ELR (cell line): ENCODE measurements around the gene NR5A1.

Source experiments
- DNase-seq: peaks from one replicate; pipeline ENCODE4 v3.0.0-alpha.2; 2015; ENCODE audit warnings: low read depth

The NR5A1 gene

DNA sequence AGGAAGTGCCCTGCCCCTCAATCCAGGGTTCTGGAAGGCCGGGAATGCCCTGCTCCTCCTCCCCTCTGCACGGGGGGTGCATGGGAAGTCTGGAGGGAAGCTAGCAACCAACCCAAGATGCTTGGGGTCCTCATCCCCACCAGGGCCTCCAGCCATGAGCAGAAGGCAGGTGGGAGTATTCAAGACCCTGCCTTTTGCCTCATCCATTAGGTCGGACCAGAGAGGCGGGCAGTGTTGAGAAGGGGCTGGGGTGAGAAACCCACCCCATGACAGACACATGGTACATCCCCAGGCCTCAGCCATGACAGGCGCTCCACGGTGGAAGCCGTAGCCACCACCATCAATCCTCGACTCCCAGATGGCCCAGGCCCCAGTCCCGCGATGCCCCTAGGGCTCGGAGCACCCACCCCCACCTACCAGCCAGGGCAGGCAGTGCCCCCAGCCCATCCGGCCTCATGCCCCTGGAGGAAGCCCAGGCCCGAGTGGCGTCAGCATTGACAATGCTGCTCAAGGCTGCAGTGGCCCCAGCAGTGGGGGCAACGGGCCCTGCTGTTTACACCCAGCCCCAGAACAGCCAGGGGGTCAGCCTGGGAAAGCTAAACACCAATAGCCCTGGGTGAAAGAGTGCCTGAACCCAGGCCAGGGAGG lies 8.6 kb downstream of the NR5A1 start:
- DNase-seq = no peak

DNA sequence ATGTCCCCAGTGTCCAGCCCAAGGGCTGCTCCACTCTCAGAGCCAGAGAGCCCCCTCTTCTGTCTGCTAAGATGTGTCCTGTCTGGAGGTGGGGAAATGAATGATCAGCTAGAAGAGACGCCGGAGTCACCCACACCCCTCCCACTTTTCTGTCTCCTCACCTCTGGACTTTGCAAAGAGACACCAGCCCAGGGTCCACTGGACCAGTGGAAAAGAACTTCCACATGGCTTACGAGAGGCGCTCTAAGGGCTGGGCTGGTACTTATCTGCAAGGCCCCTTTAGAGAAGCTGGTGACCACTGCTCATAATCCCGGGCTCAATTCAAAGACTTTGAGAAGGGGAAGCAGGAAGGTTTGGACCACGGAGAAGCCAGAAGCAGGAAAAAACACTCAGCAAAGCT lies 9.2 kb downstream of the NR5A1 start:
- DNase-seq = no peak

DNA sequence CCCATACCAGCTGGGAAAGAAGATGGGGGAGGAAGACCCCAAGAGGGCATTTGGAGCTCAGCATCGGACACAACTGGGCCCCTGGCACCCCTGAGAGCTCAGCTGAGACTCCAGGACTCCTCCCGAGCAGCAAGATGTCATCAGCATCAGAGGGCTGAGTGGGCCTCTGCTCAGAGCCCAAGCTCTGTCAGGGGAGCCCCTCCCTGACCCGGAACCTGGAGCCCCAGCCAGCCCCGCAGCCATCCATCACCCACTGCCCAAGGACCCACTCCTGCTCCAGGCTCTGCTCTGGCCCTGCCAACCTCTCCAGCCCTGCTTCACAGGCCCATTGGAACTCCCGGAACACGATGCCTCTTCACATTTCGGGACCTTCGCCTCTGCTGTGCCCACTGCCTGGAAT lies 9.8 kb downstream of the NR5A1 start:
- DNase-seq = no peak

DNA sequence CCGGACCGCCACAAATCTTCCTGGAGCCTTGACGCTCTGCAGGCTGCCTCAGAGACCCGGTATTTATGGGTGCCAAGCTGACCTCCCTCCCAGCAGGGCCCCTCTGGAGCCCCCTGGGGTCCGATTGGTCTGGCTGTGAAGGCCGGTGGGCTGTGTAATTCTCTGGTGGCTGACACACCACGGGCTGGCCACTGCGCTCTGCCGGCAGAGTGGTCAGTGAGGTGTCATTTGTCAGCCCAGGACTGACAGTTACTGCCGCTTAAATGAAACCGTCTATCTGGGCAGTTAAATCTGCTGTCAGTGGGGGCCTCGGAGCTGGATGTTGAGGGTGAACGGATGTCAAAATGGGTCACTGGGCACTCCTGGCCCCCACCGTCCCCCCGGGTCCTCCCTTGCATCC lies 10.7 kb downstream of the NR5A1 start:
- no peak for DNase-seq

DNA sequence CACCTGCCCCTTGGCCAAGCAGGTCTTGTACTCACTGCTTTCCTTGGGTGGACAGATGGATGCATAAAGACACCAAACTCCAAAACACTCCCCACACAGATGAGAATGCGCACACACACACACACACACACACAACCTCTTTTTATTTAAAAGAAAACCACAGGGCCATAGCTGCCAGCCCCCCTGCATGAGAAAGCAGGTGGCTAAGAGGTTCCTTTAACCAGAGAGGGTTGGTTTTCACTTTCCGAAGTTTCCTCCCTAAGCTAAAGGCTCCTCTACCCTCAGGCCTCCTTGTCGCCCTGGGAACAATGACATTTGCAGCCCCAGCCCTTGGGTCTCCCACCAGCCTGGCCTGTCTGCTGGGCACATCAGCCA lies 11.1 kb downstream of the NR5A1 start:
- no peak for DNase-seq

DNA sequence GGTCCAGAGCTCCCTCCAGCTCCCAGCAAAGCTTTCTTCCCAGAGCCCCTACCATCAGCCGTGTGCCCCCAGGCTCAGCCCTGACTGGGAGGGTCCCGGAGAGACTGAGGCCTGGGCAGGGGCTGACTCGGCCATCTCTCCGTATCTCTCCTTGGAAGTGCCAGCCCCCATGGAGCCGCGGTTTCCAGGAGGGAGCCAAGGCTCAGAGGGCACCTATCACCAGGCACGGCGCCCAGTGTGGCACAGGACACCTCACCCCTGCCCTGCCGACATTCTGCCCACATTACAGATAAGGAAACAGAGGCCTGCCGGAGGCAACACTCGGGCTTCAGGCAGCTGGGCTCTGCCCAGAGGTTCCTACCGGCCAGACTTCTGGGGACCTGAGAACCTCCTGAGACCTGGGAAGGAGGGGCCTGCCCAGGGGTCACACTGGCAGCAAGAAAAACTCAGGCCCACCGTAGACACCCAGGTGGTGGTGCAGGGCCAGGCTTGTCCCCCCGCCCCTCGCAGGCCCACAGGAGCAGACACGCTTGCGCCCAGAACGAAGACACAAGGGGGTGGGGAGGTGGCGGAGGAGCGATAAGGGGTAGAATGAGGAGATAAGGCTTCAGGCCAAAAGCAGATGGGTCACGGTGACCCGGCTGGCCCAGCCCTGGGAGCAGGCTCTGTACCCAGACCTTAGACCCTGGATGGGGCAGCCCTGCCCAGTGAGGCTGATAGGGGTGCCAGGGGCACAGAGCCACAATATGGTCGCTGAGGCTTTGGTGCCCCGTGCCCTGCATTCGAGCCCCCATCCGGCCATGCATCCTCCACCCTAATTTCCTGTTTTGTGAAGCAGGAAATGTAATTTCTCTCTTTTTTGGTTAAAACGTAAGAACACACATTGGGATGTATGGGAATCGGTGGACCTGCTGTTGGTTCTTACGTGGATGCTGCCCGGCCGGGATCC lies 11.8 kb downstream of the NR5A1 start:
- no peak for DNase-seq

DNA sequence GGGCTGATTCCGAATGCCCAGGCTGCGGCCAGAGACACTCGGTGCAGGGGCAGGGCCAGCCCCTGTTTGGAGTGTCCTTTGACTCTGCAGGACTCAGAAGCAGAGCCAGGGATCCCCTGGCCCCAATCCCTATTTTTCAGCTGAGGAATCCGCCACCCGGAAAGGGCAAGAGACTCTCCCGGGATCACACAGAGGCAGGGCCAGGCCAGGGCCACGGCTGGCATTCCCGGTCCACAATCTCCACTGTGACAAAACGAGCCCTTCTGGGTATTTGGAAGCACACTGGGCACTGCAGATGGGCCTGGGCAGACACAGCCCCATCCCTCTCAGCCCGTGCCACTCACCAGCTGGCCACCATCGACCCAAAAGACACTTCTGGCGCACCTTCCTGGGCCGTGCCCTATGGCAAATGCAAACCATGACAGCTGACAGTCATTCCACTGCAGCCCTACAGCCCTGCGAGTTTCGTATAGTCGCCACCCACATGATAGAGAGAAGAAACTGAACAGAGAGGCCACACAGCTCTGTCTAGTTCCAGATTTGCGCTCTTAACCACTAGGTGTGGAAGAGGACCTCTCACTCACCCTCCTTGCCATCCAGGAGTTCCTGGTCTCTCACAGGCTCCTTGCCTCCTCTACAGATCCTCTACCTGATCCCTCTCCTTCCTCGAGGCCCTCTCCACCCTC lies 13.3 kb downstream of the NR5A1 start:
- DNase-seq = no peak

DNA sequence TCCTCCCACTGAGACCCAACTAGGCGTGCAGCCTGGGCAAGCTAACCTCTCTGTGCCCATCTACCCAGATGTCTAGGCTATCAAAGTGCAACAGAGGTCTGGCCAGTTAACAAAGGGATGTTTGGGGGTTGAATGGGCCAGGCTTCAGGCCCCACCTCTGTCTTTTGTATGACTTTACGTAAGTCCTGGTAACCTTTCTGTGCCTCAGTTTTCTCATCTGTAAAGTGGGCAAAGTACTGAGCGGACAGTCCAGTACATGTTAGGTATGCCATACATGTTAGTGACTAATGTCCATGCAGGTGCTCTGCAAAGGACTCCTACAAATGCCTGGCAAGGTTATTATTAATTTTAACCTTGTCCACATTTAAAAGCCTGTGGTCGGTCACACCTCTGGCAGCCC lies 14.0 kb downstream of the NR5A1 start:
- no peak for DNase-seq

DNA sequence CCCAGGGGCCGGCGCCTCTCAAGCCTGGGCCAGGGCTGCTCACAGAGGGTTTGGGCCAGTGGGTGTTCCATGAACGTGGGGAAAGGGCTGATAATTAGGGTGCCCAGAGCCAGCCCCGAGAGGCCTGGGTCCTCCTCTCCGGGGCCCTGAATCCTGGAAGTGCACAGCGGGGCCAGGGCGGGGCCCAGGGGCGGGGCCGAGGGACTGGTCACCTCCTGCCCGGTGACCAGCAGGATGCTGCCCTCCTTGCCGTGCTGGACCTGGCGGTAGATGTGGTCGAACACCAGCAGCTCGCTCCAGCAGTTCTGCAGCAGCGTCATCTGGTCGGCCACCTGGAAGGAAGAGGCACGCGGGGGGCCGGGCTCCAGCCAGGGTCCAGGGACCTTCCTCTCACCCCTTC lies 14.4 kb downstream of the NR5A1 start:
- no peak for DNase-seq

DNA sequence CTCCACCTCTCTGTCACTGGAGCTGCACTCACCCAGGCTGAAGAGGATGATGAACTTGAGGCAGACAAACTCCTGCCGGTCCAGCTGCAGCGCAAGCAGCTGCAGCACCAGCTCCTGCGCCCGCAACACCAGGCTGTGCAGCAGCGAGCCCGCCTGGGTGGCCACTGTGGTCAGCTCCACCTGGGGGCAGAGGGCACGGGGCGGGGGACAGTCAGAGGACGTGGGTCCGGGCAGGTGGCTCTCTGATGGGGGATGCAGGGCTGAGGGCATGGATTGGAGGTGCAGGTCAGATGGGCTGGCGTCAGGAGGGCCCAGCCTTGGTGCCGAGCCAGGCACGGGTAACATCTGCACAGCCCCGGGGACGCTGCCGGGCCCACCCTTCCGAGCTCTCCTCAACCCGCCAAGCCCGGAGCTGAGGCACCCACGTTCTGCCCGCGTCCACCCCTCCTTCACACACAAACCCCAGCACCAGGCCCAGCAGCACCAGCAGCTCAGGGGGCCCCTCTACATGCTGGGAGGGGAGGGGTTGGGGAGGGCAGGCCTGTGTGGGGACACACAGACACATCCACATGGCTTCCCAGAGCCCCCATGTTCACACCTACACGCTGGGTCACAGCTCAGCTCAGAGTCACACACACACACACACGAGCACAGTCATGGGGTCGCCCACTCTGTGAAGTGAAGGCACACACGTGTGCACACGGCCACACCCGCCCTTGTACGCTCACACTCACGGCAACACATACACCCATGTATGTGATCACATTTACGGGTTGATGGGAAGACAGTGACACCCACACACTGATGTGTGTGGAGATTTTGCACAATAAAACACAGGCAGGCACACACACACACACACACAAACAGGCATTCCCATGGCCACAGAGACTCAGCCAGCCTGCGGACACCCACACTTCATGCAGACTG lies 15.9 kb downstream of the NR5A1 start:
- no peak for DNase-seq

DNA sequence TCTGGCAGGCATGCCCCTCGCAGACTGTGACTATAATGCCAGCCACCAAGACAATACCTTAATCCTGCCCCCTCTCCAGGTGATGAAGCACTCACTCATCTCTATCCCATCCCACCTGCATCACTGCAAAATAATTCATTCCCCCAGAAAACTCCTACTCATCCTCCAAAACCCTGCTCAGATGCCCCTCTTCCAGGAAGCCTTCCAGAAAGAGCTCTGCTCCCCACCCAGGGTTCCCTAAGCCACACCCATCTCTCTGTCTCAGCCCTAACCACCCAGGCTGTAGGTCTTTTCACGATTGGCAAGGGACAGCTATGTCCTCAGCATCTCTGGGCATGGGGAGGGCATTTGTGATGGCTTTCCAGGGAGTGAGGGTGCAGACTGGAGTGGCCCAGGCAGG lies 17.2 kb downstream of the NR5A1 start:
- DNase-seq = no peak

DNA sequence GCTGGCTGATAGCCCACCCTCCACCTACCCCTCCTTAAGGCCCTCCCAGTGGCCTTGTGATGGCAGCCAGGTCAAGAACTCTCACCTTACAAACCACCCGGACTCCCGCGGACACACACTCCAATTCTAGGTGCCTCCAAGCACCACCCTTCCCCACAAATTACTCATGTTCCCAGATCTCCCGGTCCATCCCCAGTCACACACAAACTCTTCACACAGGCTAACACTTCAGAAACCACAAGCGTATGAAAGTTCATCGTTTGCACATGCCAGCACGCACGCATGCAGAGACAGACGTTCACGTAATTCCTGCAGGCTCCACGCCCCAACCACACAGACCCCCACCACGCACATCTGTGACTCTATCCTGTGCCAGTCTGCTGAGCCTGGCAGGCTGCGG lies 18.0 kb downstream of the NR5A1 start:
- DNase-seq = peak; percentile 48

DNA sequence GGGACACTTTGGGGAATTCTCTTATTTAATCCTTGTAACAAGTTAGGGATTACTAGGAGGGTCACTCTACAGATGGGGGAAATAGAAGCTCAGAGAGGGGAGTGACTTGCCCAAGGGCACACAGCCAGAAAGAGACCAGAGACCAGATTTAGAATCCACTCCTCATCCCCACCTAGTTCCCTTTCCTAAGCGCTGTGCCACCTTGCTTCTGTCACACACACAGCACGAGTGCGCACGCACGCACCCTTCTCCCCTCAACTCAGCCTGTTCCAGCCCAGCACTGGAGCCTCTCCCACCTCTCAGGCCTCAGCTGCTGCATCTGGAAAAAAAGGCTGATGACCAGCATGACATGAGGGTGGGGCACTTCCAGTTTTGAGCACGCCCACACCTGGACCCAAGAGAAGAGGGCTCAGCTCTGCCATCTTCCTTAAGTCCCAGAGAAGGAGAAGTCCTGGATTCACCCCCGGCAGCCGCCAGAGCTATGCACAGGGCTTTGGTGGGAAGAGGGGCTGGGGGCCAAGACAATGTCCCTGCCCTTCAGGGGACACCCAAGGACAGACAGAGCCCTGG lies 18.5 kb downstream of the NR5A1 start:
- no peak for DNase-seq

DNA sequence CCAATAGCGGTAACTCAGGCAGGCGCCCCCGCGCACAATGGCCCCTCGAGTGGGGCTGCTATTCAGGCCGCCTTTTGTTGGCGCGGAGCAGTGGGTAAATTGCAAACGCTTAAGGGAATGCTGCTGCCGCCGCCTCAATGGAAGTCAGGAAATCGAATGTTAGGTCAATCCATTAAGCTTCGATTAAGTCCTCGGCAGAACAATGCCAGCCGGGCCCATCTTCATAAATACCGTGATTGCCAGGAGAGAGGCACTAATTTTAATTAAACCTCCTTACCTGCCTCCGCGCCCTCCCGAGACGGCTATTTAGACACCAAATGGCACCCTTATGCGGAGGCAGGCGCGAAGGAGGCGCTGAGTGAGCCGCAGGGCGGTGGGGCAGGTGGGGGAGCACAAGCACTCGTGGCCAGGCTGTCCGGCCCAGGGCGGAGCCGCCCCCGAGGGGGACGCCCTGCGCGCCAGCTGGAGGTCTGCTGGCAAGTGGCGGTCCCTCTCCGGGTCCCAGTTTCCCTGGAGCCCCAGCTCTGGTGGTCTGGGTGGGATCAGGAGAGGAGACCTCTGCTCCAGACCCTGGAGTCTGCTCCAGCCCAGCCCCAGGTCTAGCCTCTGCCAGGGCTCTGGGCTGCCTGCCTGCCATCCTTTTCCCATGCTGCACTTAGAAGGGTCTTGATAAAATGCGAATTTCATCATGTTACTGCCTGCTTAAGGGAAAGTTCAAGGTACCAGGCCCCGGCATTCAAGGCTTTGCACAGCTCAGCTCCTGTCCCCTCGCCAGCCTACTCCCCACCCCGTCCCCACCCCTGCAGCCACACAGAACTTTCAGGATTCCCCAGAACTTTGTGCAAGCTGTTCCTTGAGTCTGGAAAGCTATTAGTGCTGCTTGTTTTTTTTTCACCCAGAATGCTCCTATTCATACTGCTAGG lies 19.7 kb downstream of the NR5A1 start:
- DNase-seq = no peak

DNA sequence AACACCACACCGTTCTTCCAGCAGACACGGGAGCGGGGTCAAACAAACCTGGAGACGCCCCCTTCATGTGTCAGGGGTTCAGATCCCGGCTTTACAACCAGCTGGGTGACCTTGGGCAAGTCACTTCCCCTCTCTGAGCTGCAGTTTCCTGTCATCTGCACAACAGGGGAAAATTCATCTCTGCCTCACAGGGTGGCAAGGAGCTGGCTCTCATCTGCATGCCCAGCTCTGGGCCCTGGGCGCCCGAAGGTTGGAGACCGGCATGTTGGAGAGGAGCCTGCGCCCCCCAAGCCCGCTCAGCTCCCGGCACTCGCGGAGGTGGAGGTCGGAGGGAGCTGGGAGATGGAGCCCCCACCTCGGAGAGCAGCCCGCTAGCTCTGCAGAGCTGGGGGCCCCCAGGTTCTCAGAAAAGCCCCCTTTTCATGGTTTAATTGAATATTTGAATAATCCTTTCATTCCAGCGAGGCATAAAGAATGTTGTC lies 20.4 kb downstream of the NR5A1 start:
- no peak for DNase-seq

DNA sequence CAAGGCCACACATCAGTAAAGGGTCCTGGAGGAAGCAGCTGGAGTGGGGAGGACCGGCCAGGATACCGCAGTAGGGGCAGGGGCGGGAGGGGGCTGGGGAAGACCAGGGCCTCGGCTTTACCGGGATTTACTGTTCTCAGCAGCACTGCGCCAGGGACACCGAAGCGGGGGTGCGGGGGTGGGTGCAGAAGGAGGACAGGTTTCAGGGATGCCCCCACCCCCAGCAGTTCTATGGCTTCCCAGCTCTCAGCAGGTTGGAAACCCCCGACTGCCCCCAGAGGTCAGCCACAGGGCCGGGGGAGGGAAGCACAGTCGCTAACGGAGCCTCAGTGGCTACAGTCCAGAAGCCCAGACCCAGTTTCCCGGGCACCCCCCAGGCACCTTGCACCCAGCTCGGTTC lies 21.3 kb downstream of the NR5A1 start:
- no peak for DNase-seq

DNA sequence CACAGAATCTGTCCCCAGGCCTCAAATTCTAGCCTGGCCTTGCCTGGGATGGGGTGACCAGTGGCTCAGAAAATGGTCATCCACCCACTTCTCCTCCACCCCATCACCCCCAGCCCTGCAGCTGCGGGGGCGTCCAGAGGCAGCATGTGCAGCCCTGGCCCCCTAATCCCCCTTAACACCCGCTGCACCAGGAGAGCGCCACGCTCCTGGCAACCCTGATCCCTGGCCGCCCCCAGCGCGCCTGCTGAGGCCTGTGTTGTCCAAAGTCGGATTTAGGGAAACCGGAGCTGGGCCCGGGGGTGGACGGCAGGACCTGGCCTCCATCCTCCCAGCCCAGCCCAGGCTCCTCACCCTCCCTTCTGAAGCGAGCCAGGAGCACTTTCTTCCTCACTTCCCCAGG lies 22.0 kb downstream of the NR5A1 start:
- no peak for DNase-seq

DNA sequence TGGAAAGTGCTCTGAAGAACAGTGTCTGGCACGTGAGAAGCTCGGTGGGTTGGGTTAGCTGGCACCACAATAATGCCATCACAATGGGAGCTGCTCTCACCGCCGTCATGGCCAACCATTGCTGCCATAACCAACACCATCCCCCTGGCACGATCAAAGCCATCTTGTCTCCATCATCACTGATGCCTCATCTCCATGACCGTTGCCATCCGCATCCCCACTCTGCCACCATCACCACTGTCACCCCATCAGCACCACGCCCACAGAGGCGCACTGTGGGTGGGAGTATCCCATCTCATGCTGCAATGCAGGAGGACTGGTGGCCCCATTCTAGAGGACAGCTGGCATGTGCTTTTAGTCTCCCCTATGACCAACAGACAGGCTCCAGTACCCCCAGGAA lies 23.7 kb downstream of the NR5A1 start:
- no peak for DNase-seq

DNA sequence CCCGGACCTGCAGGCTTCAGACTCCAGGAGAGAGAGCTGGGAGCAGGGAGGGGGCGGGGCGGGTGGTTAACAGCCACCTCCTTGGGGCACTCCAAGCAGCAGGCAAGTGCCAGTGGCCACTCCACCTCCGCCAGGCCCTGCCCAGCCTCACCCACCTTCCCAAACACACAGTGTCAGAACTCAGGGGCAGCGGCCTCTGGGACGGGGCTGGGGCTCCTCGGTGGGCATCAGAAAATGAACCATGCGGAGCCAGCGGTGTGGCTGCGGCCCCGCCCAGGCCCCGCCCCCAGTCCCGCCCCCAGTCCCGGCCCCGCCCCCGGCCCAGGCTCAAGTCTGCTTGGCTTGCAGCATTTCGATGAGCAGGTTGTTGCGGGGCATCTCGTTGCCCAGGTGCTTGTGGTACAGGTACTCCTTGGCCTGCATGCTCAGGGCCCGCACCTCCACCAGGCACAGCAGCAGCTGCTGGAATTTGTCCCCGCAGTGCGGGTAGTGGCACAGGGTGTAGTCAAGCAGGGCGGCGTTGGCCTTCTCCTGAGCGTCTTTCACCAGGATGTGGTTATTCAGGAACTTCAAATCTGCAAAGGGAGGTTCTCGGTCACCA lies 24.7 kb downstream of the NR5A1 start:
- DNase-seq = no peak

DNA sequence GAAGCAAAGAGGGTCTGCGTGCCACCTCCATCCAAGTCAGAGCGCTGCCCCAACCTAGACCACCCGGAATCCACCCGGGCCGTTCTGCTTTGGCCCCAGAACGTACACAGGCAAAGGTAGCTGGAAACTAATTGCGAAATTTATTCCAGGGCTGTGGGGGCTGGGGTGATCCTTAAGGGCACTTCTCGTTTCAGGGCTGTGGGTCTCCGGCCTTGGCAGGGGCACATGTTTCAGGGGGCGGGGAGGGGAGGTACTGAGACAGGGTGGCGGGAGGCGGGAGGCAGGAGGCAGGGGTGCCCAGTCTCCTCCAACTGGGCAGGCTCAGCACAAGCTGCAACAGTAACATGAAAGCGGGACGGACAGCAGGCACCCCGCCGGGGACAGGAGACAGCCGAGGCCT lies 26.1 kb downstream of the NR5A1 start:
- DNase-seq = no peak
